Transverse colon (tissue), 4 donors: Measurements from ENCODE around the gene PPFIA4. TPM values are rescaled to one million over a fixed set of nuclear protein-coding genes. Genes with fewer than 3 reads are reported as not detected.

Experiments
- DNase-seq: peaks from one replicate; pipeline ENCODE4 v3.0.0-alpha.2; 2019
- H3K27ac ChIP-seq, 4 donors: fragments of 200-600 bp; sonication (generic); 2 replicates each; pipeline ENCODE4 v1.5.1; 2016 to 2018; ENCODE audit warnings: inconsistent platforms in 4 of 4
- H3K27me3 ChIP-seq: fragments of 200-600 bp; sonication (generic); 2 replicates; pipeline ENCODE4 v1.5.1; 2017; ENCODE audit warnings: inconsistent platforms
- H3K36me3 ChIP-seq, 4 donors: fragments of 200-600 bp; sonication (generic); 2 replicates each; pipeline ENCODE4 v1.5.1; 2017 to 2019; ENCODE audit warnings: inconsistent platforms in 4 of 4
- H3K4me1 ChIP-seq, 4 donors: fragments of 200-600 bp; sonication (generic); 2 replicates each; pipeline ENCODE4 v1.5.1; 2017 to 2020; ENCODE audit warnings: inconsistent platforms in 4 of 4
- H3K4me3 ChIP-seq, 4 donors: fragments of 200-600 bp; sonication (generic); 1 replicate in 1 of 4; 2 replicates in 3 of 4; pipeline versions ENCODE4 v1.5.1 to v1.6.1; 2017 to 2019; ENCODE audit warnings: inconsistent platforms in 4 of 4
- H3K9me3 ChIP-seq, 2 donors: fragments of 200-600 bp; sonication (generic); 2 replicates each; pipeline ENCODE4 v1.5.1; 2017 to 2019; ENCODE audit warnings: inconsistent platforms in 2 of 2
- CTCF ChIP-seq, 5 experiments: fragments of 200-600 bp in 3 of 5; fragments of 450-650 bp in 2 of 5; sonication (generic) in 3 of 5; IDR thresholded peaks; 1 replicate in 2 of 5; 2 replicates in 3 of 5; pipeline ENCODE4 v1.5.1; 2016 to 2017; ENCODE audit warnings: antibody characterized with exemption in 5 of 5, inconsistent platforms in 3 of 5, mild to moderate bottlenecking in 2 of 5, moderate library complexity in 1 of 5
- EP300 ChIP-seq: sonication (generic); formaldehyde crosslinking; IDR thresholded peaks from one replicate; pipeline ENCODE4 v1.6.1; 2017; ENCODE audit warnings: antibody characterized with exemption, low read depth
- POLR2A ChIP-seq: fragments of 450-650 bp; IDR thresholded peaks from one replicate; pipeline ENCODE4 v1.6.1; 2016; ENCODE audit warnings: antibody characterized with exemption, mild to moderate bottlenecking, moderate library complexity
- POLR2AphosphoS5 ChIP-seq, 3 donors: sonication (generic); formaldehyde crosslinking; IDR thresholded peaks; one replicate each; pipeline ENCODE4 v1.6.1; 2016; ENCODE audit warnings: antibody characterized with exemption in 3 of 3
- WGBS, 2 donors: methylation state at CpG; one replicate each; pipeline ENCODE4 v1.1.5; 2018; ENCODE audit warnings: low coverage in 1 of 2; 5-methylcytosine and 5-hydroxymethylcytosine counted together
- in situ Hi-C, 4 donors: fragments of 200-750 bp; cut with MboI; loops; one replicate each; pipeline versions ENCODE4 v1.15.0 to v1.15.1; 2017; ENCODE audit warnings: low sequenced_read_pairs in 3 of 4, low pct_ligation_motif_present in 1 of 4, low pct_unique_long_range_greater_than_20kb in 1 of 4
- intact Hi-C: fragments of 100-400 bp; cut with DNase I; formaldehyde crosslinking; loops from one replicate; pipeline ENCODE4 v1.15.1; 2023; ENCODE audit warnings: low total_unique reads
- total RNA-seq, 4 donors: library from RNA; depleted of rRNA; stranded (reverse); fragments of >200 nt; gene quantifications; one replicate each; pipeline ENCODE4 v1.1.0, GENCODE V29; 2016

PPFIA4 gene
- total RNA-seq, 4 donors from 2014 or later = 0.41 to 1.1 (median 0.48) TPM; not detected in 1

GRCh38 chr1:203085528-203086406 is 59.5 kb downstream of the PPFIA4 start, which contains the start of gene MYOG:
Gene MYOG, minus strand, starts transcription at chr1:203086012. Its CDS starts 51 bp downstream, at chr1:203085961.
- no peak for TF ChIP-seq EP300
- WGBS, 2 donors = 91% methylated on average over 35 of the region's 36 CpGs; no CpG with 5 or more reads in 1 of the 2 donors
- H3K9me3 ChIP-seq = no peaks in the 10 kb centered on the region
- no peak for DNase-seq
- intact Hi-C loops (no loop called here), in situ Hi-C loops (no loop called here)
- no peak within 1 kb of the TSS for H3K27ac ChIP-seq
- H3K4me1 ChIP-seq = no peaks in the 10 kb centered on the region
- H3K4me3 ChIP-seq = no peak within 1 kb of the TSS
- no peaks in the 10 kb centered on the region for H3K36me3 ChIP-seq
- H3K27me3 ChIP-seq = peaks cover 7% of the 10 kb centered on the region

GRCh38 chr1:203086992-203087763 is 60.9 kb downstream of the PPFIA4 start:
- intact Hi-C loops (no loop called here), in situ Hi-C loops (no loop called here)
- 85 to 88% methylated on average over 3 to 11 of the region's 11 CpGs for WGBS, 2 donors
- DNase-seq = no peak
- H3K27me3 ChIP-seq = no peaks in the 10 kb centered on the region
- no peaks in the 10 kb centered on the region for H3K36me3 ChIP-seq
- H3K4me3 ChIP-seq = no peak overlapping the region
- no peaks in the 10 kb centered on the region for H3K4me1 ChIP-seq
- TF ChIP-seq EP300 = no peak
- TF ChIP-seq POLR2AphosphoS5 (IDR thresholded peaks at IDR 0.05) = no peak
- TF ChIP-seq POLR2A = no peak
- no peak for TF ChIP-seq CTCF (IDR thresholded peaks at IDR 0.05)
- H3K9me3 ChIP-seq = no peaks in the 10 kb centered on the region
- H3K27ac ChIP-seq = no peak overlapping the region

- Histone ChIP-seq H3K4me3 (no peak overlapping the region), H3K27ac (no peak overlapping the region), H3K9me3 (no peaks in the 10 kb centered on the region), H3K4me1 (no peaks in the 10 kb centered on the region), H3K36me3 (no peaks in the 10 kb centered on the region), H3K27me3 (peaks cover 6% of the 10 kb centered on the region)
- DNase-seq = no peak
- TF ChIP-seq EP300 (no peak), POLR2A (no peak), POLR2AphosphoS5 (IDR thresholded peaks at IDR 0.05) (no peak), CTCF (IDR thresholded peaks at IDR 0.05) (no peak)
- in situ Hi-C loops (no loop called here), intact Hi-C loops (no loop called here)
- 75 to 84% methylated on average over 3 of the region's 3 CpGs for WGBS, 2 donors
These were observed 62.1 kb downstream of the PPFIA4 start for GRCh38 chr1:203088441-203088840.

GRCh38 chr1:203089001-203089650 is 62.8 kb downstream of the PPFIA4 start:
- in situ Hi-C loops = no loop called here
- Histone ChIP-seq H3K4me1 (no peaks in the 10 kb centered on the region), H3K27ac (no peak overlapping the region), H3K9me3 (no peaks in the 10 kb centered on the region), H3K4me3 (no peak overlapping the region), H3K36me3 (no peaks in the 10 kb centered on the region), H3K27me3 (peaks cover 6% of the 10 kb centered on the region)
- no peak for TF ChIP-seq EP300
- TF ChIP-seq POLR2A = no peak
- no peak for TF ChIP-seq POLR2AphosphoS5 (IDR thresholded peaks at IDR 0.05)
- TF ChIP-seq CTCF (IDR thresholded peaks at IDR 0.05) = no peak
- intact Hi-C loops = no loop called here
- DNase-seq = no peak
- WGBS, 2 donors = 79% methylated on average over 7 of the region's 7 CpGs; no CpG with 5 or more reads in 1 of the 2 donors
